Endothelial cell of umbilical vein (primary cell): ENCODE measurements around the gene KIAA1671. TPM values are rescaled to one million over a fixed set of nuclear protein-coding genes. Genes with fewer than 3 reads are reported as not detected.
A peak's percentile ranks its signal among the peaks of the same experiment; 100 is the strongest.

ENCODE experiments used
- BruUV-seq: library from RNA; stranded (reverse); fragments of 400-500 nt; replicated peaks from 2 replicates; lab custom pipeline; 2021; lab: Mats Ljungman, UMichigan
- CTCF ChIA-PET: fragments of 300-600, 350-600 bp; sonication (Branson Sonifier 250); formaldehyde crosslinking; loops from one replicate; lab custom pipeline; 2021; ENCODE audit warnings: antibody characterized with exemption, inconsistent platforms; lab: Charles Lee
- POLR2A ChIA-PET: fragments of 300-600, 350-600 bp; sonication (Branson Sonifier 250); formaldehyde crosslinking; loops from one replicate; lab custom pipeline; 2021; ENCODE audit warnings: antibody characterized with exemption, inconsistent platforms; lab: Charles Lee
- DNase-seq: peaks from one replicate; pipeline ENCODE4 v3.0.0-alpha.2; 2011; ENCODE audit warnings: low read depth, low spot score
- FAIRE-seq: peaks from 2 replicates; lab custom pipeline; 2011; peaks lifted over from hg19 to GRCh38; lab: Jason Lieb, UNC
- H2AFZ ChIP-seq: 2 replicates; pipeline ENCODE4 v1.6.0; 2012; ENCODE audit warnings: low read depth, low read length, control low read depth, inconsistent platforms
- H3K27ac ChIP-seq: 2 replicates; pipeline ENCODE4 v1.5.1; 2011; ENCODE audit warnings: low read depth, mild to moderate bottlenecking, control low read depth, low read length, moderate library complexity; ENCODE audit not compliant: insufficient read depth
- H3K27me3 ChIP-seq, 2 experiments: 2 replicates each; pipeline versions ENCODE4 v1.6.0 to v1.6.1; 2011; ENCODE audit warnings: low read length in 2 of 2, mixed read lengths in 1 of 2; ENCODE audit not compliant: control insufficient read depth in 2 of 2, insufficient read depth in 2 of 2
- H3K36me3 ChIP-seq, 2 experiments: 2 replicates in 1 of 2; 3 replicates in 1 of 2; pipeline ENCODE4 v1.5.1; 2011; ENCODE audit warnings: low read length in 2 of 2, mild to moderate bottlenecking in 1 of 2, moderate library complexity in 1 of 2; ENCODE audit not compliant: control insufficient read depth in 2 of 2, insufficient read depth in 2 of 2; ENCODE audit errors: extremely low read depth in 1 of 2
- H3K4me1 ChIP-seq: 3 replicates; pipeline ENCODE4 v1.5.1; 2011; ENCODE audit warnings: mild to moderate bottlenecking, low read length; ENCODE audit not compliant: control insufficient read depth, insufficient read depth; ENCODE audit errors: extremely low read depth
- H3K4me2 ChIP-seq: 2 replicates; pipeline ENCODE4 v1.6.1; 2011; ENCODE audit warnings: low read length, control low read depth, mixed read lengths; ENCODE audit not compliant: insufficient read depth
- H3K4me3 ChIP-seq, 3 experiments: fragments of 200-600 bp in 1 of 3; sonication (generic), shearing (Covaris generic) in 1 of 3; replicated peaks in 1 of 3; 2 replicates each; pipeline ENCODE4 v1.5.1; 2011 to 2016; ENCODE audit warnings: control low read depth in 3 of 3, low read length in 3 of 3, mild to moderate bottlenecking in 2 of 3, inconsistent platforms in 1 of 3, low read depth in 1 of 3, moderate library complexity in 1 of 3; ENCODE audit not compliant: insufficient read depth in 1 of 3
- H3K79me2 ChIP-seq: 2 replicates; pipeline ENCODE4 v1.6.0; 2012; ENCODE audit warnings: low read length, inconsistent platforms; ENCODE audit not compliant: control insufficient read depth, insufficient read depth
- H3K9ac ChIP-seq: replicated peaks from 2 replicates; pipeline ENCODE3; 2011; ENCODE audit warnings: low read length, control low read depth; ENCODE audit not compliant: insufficient read depth; ENCODE audit errors: extremely low read depth
- H3K9me1 ChIP-seq: replicated peaks from 3 replicates; pipeline ENCODE4 v1.6.0; 2011; ENCODE audit warnings: mild to moderate bottlenecking, low read length; ENCODE audit not compliant: control insufficient read depth, insufficient read depth; ENCODE audit errors: extremely low read depth
- H3K9me3 ChIP-seq: replicated peaks from 2 replicates; pipeline ENCODE4 v1.5.1; 2012; ENCODE audit warnings: low read length, inconsistent platforms; ENCODE audit not compliant: control insufficient read depth, insufficient read depth
- H4K20me1 ChIP-seq: replicated peaks from 2 replicates; pipeline ENCODE3; 2011; ENCODE audit warnings: mild to moderate bottlenecking, low read length; ENCODE audit not compliant: control insufficient read depth, insufficient read depth; ENCODE audit errors: extremely low read depth
- EZH2 ChIP-seq: IDR thresholded peaks from 2 replicates; pipeline ENCODE4 v1.6.1; 2012; ENCODE audit warnings: borderline replicate concordance, low read depth, mild to moderate bottlenecking, moderate library complexity, low read length, inconsistent platforms; ENCODE audit not compliant: severe bottlenecking
- FOS ChIP-seq: IDR thresholded peaks from 2 replicates; pipeline ENCODE4 v1.6.1; 2011; ENCODE audit warnings: mild to moderate bottlenecking, low read length, moderate library complexity, borderline replicate concordance; ENCODE audit not compliant: insufficient read depth
- GATA2 ChIP-seq: IDR thresholded peaks from 2 replicates; pipeline ENCODE4 v1.7.0; 2011; ENCODE audit warnings: low read depth, mild to moderate bottlenecking, moderate library complexity, mixed read lengths, low read length; ENCODE audit not compliant: insufficient read length, insufficient read depth
- JUN ChIP-seq: IDR thresholded peaks from 2 replicates; pipeline ENCODE4 v1.6.1; 2011; ENCODE audit warnings: borderline replicate concordance, low read depth; ENCODE audit not compliant: insufficient read length, insufficient read depth
- POLR2A ChIP-seq: IDR thresholded peaks from 2 replicates; pipeline ENCODE4 v1.6.1; 2012; ENCODE audit warnings: low read depth, mild to moderate bottlenecking, control low read depth, low read length
- POLR2AphosphoS5 ChIP-seq: IDR thresholded peaks from 2 replicates; pipeline ENCODE4 v1.6.1; 2012; ENCODE audit warnings: low read depth, mild to moderate bottlenecking, control low read depth, low read length, moderate library complexity; ENCODE audit not compliant: insufficient read depth
- dilution Hi-C: fragments of 300-500 bp; cut with MboI; formaldehyde crosslinking; loops from one replicate; pipeline ENCODE4 v1.15.0; 2019; ENCODE audit warnings: low sequenced_read_pairs; ENCODE audit not compliant: extremely low pct_ligation_motif_present
- intact Hi-C: fragments of 100-400 bp; cut with micrococcal nuclease; formaldehyde crosslinking; loops from one replicate; pipeline ENCODE4 v1.10.0; 2022
- polyA plus RNA-seq, 4 experiments: library from polyadenylated mRNA; depleted of rRNA in 3 of 4; stranded (reverse) in 3 of 4; unstranded in 1 of 4; fragments of >200 nt; gene quantifications; 2 replicates each; pipeline versions ENCODE4 v1.2.1 to v1.2.3, GENCODE V29; 2011 to 2012; ENCODE audit warnings: missing spikeins in 1 of 4
- total RNA-seq: library from RNA; stranded (reverse); gene quantifications from 2 replicates; pipeline ENCODE4 v1.2.3, GENCODE V29; 2021
- TF ChIP-seq, protein P1 (sequence below): IDR thresholded peaks from 2 replicates; pipeline ENCODE4 v1.6.1; 2011; ENCODE audit not compliant: insufficient read depth, insufficient read length
- TF ChIP-seq, protein P2 (sequence below), 2 donors: IDR thresholded peaks; 1 replicate in 1 of 2; 2 replicates in 1 of 2; pipeline ENCODE4 v1.5.1; 2011; ENCODE audit warnings: low read length in 2 of 2, mild to moderate bottlenecking in 2 of 2, moderate library complexity in 2 of 2, control low read depth in 1 of 2, inconsistent platforms in 1 of 2, low read depth in 1 of 2; ENCODE audit not compliant: insufficient read depth in 1 of 2; ENCODE audit errors: extremely low read depth in 1 of 2

The KIAA1671 gene
- total and polyA plus RNA-seq, 2 donors (not counting 3 experiments of a cell fraction or from before 2014, with no cell fraction given), result 23.1 to 85.1 TPM

DNA sequence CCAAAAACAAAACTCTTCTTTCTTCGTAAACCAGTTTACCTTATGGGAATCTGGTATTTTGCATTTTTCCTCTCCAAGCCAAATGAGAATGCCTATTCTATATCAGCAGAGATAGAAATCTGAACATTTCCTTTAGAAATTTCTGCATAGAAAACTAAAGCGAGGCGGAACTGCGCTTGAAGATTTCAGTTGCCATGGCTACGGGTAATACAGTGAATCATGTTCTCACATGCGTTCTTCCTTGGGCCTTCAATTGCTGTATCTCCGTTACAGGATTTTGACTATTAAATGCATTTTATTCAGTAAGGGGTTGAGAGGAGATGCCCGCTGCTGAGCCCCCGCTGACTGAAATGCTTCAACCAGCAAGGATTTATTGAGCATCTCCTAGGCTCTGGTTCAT lies 138.9 kb downstream of the KIAA1671 start:
- dilution Hi-C loops (no loop called here), intact Hi-C loops (loop anchor here (1.0 kb wide), 1 partner anchor 29 kb away; no protein-coding TSS in a partner anchor)
- FAIRE-seq (peak; percentile 91), DNase-seq (peak; percentile 82)
- Histone ChIP-seq H3K9me1 (no peaks in the 10 kb centered on the region), H3K4me3 (no peak overlapping the region), H3K36me3 (no peaks in the 10 kb centered on the region), H3K9me3 (no peaks in the 10 kb centered on the region), H4K20me1 (no peaks in the 10 kb centered on the region), H3K27me3 (no peaks in the 10 kb centered on the region), H3K9ac (peak overlapping the region; percentile 23), H2AFZ (no peak overlapping the region), H3K27ac (peak overlapping the region; percentile 25), H3K4me1 (peaks cover 37% of the 10 kb centered on the region), H3K4me2 (no peak overlapping the region), H3K79me2 (no peaks in the 10 kb centered on the region)
- ChIA-PET CTCF (no interaction called here), POLR2A (no interaction called here)
- peak; percentile 66 for TF ChIP-seq JUN
- TF ChIP-seq, protein P1, sequence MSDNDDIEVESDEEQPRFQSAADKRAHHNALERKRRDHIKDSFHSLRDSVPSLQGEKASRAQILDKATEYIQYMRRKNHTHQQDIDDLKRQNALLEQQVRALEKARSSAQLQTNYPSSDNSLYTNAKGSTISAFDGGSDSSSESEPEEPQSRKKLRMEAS, result peak; percentile 21
- TF ChIP-seq POLR2A, result no peak
- BruUV-seq, result no TSS peak

DNA sequence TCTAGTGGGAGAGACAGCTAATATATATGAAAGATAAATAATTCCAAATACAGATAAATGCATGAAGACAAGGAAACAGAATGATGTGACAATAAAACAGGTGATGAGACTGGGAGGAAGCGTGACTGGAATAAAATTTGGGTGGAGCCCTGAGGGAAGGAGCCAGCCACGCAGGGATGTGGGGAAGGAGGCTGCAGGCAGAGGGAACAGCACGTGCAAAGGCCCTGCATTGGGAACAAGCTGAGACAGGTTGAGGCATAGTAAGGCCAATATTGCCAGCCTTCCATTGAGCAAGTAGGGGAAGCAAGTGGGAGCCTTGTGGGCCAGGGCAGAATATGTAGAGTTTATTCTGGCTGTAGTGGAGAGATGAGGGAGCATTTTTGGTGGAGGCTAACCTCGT lies 139.6 kb downstream of the KIAA1671 start:
- DNase-seq, result no peak
- H3K4me2 ChIP-seq, result no peak overlapping the region

More for the DNA sequence above, 139.6 kb downstream of the KIAA1671 start:
- no peak for FAIRE-seq
- no TSS peak for BruUV-seq
- no peak overlapping the region for H3K9ac ChIP-seq
- POLR2A ChIA-PET, result no interaction called here
- H3K4me3 ChIP-seq, result no peak overlapping the region
- no peaks in the 10 kb centered on the region for H4K20me1 ChIP-seq
- H2AFZ ChIP-seq, result no peak overlapping the region
- no peaks in the 10 kb centered on the region for H3K79me2 ChIP-seq
- no peaks in the 10 kb centered on the region for H3K9me1 ChIP-seq
- TF ChIP-seq EZH2 (no peak), FOS (no peak), JUN (no peak), POLR2A (no peak), POLR2AphosphoS5 (no peak), GATA2 (no peak)
- TF ChIP-seq, protein P1, result no peak
- TF ChIP-seq, protein P2, sequence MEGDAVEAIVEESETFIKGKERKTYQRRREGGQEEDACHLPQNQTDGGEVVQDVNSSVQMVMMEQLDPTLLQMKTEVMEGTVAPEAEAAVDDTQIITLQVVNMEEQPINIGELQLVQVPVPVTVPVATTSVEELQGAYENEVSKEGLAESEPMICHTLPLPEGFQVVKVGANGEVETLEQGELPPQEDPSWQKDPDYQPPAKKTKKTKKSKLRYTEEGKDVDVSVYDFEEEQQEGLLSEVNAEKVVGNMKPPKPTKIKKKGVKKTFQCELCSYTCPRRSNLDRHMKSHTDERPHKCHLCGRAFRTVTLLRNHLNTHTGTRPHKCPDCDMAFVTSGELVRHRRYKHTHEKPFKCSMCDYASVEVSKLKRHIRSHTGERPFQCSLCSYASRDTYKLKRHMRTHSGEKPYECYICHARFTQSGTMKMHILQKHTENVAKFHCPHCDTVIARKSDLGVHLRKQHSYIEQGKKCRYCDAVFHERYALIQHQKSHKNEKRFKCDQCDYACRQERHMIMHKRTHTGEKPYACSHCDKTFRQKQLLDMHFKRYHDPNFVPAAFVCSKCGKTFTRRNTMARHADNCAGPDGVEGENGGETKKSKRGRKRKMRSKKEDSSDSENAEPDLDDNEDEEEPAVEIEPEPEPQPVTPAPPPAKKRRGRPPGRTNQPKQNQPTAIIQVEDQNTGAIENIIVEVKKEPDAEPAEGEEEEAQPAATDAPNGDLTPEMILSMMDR (IDR thresholded peaks at IDR 0.05; ENCODE audit: extremely low read depth in 1 of 2, insufficient read depth in 1 of 2, low read depth in 1 of 2, low read length in 2 of 2), result no peak
- CTCF ChIA-PET, result no interaction called here
- no peaks in the 10 kb centered on the region for H3K27me3 ChIP-seq
- no peak overlapping the region for H3K27ac ChIP-seq
- dilution Hi-C loops, result no loop called here
- H3K9me3 ChIP-seq, result no peaks in the 10 kb centered on the region
- intact Hi-C loops, result no loop called here
- no peaks in the 10 kb centered on the region for H3K36me3 ChIP-seq
- peaks cover 31% of the 10 kb centered on the region for H3K4me1 ChIP-seq
